SK-N-SH (cell line): Measurements from ENCODE around the gene GPR183.

Source experiments
- CTCF ChIP-seq: fragments of 200-600 bp; sonication (generic); IDR thresholded peaks from 2 replicates; pipeline ENCODE4 v1.6.1; 2017; ENCODE audit warnings: antibody characterized with exemption, mild to moderate bottlenecking, moderate library complexity
- GABPA ChIP-seq: IDR thresholded peaks from 2 replicates; pipeline ENCODE4 v1.4.0; 2012; ENCODE audit warnings: low read depth, mild to moderate bottlenecking
- GATA2 ChIP-seq: sonication (generic); formaldehyde crosslinking; IDR thresholded peaks from 2 replicates; pipeline ENCODE4 v1.5.0; 2020; ENCODE audit warnings: mild to moderate bottlenecking, missing genetic modification reagents
- NFIC ChIP-seq: IDR thresholded peaks from 2 replicates; pipeline ENCODE4 v1.4.0; 2012; ENCODE audit warnings: borderline replicate concordance
- NRF1 ChIP-seq: IDR thresholded peaks from 2 replicates; pipeline ENCODE4 v1.6.1; 2012; ENCODE audit warnings: low read depth, mild to moderate bottlenecking, low read length
- RAD21 ChIP-seq: IDR thresholded peaks from 2 replicates; pipeline ENCODE4 v1.6.1; 2012; ENCODE audit warnings: mild to moderate bottlenecking, low read length
- RFX5 ChIP-seq: IDR thresholded peaks from 2 replicates; pipeline ENCODE4 v1.6.1; 2012; ENCODE audit warnings: mild to moderate bottlenecking, improper control_type of control experiment, low read length
- SMC3 ChIP-seq: IDR thresholded peaks from 2 replicates; pipeline ENCODE4 v1.6.1; 2012; ENCODE audit warnings: low read depth, low read length, improper control_type of control experiment
- TF ChIP-seq, protein P1 (sequence below): IDR thresholded peaks from 2 replicates; pipeline ENCODE4 v1.6.1; 2012; ENCODE audit warnings: mild to moderate bottlenecking, low read depth, low read length, moderate library complexity

GRCh38 chr13:99345345-99345744, 38.1 kb upstream of the GPR183 start:
- TF ChIP-seq SMC3 (no peak), CTCF (no peak), RFX5 (no peak), GATA2 (CRISPR knock-in tag) (no peak), GABPA (no peak), NRF1 (no peak), RAD21 (no peak), NFIC (no peak)
- TF ChIP-seq, protein P1, sequence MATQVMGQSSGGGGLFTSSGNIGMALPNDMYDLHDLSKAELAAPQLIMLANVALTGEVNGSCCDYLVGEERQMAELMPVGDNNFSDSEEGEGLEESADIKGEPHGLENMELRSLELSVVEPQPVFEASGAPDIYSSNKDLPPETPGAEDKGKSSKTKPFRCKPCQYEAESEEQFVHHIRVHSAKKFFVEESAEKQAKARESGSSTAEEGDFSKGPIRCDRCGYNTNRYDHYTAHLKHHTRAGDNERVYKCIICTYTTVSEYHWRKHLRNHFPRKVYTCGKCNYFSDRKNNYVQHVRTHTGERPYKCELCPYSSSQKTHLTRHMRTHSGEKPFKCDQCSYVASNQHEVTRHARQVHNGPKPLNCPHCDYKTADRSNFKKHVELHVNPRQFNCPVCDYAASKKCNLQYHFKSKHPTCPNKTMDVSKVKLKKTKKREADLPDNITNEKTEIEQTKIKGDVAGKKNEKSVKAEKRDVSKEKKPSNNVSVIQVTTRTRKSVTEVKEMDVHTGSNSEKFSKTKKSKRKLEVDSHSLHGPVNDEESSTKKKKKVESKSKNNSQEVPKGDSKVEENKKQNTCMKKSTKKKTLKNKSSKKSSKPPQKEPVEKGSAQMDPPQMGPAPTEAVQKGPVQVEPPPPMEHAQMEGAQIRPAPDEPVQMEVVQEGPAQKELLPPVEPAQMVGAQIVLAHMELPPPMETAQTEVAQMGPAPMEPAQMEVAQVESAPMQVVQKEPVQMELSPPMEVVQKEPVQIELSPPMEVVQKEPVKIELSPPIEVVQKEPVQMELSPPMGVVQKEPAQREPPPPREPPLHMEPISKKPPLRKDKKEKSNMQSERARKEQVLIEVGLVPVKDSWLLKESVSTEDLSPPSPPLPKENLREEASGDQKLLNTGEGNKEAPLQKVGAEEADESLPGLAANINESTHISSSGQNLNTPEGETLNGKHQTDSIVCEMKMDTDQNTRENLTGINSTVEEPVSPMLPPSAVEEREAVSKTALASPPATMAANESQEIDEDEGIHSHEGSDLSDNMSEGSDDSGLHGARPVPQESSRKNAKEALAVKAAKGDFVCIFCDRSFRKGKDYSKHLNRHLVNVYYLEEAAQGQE = no peak
